GM10248 (cell line): ENCODE data around the gene GORASP2.

Source experiments
- CTCF ChIA-PET: fragments of 300-600 bp; sonication (Branson Sonifier 250); formaldehyde crosslinking; extraction: SDS; loops from one replicate; lab custom pipeline; 2021; ENCODE audit warnings: antibody characterized with exemption; lab: Yijun Ruan, JAX
- POLR2A ChIA-PET: fragments of 350-650 bp; sonication (Branson Sonifier 250); formaldehyde crosslinking; extraction: SDS; loops from one replicate; lab custom pipeline; 2020; ENCODE audit warnings: antibody characterized with exemption; lab: Yijun Ruan, JAX
- DNase-seq: peaks from one replicate; pipeline ENCODE4 v3.0.0; 2012; ENCODE audit errors: extremely low spot score
- TF ChIP-seq, protein P1 (sequence below): IDR thresholded peaks from 2 replicates; pipeline ENCODE4 v1.5.1; 2012; ENCODE audit warnings: mild to moderate bottlenecking, low read depth; ENCODE audit errors: extremely low read depth, missing control alignments, control extremely low read depth

GORASP2 gene

DNA sequence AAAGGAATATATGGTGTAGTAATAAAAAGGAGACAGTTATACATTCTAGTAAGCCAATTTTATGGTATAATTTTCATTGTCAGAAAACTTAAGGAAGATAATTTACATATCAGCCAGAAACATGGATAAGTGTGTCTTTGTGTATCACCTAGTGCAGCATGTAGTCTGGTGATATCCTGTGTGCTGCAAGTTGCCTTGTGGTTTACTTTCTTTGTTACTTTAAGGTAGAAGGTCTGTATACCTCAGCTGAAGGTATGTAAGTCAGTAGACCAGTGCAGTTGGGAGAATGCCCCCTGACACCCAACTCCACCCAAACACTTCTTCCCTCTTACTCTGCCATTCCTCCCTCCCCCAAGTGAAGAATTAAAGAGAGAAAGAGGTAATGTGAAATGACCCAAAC lies 11.0 kb downstream of the GORASP2 start:
- CTCF ChIA-PET: interaction anchor here (1.0 to 5.2 kb wide), 4 partner anchors 9 to 33 kb away, joined by 3 to 59 read pairs (median 4); partner anchors contain the start of gene GORASP2
- no peak for DNase-seq
- POLR2A ChIA-PET: no interaction called here
- TF ChIP-seq, protein P1, sequence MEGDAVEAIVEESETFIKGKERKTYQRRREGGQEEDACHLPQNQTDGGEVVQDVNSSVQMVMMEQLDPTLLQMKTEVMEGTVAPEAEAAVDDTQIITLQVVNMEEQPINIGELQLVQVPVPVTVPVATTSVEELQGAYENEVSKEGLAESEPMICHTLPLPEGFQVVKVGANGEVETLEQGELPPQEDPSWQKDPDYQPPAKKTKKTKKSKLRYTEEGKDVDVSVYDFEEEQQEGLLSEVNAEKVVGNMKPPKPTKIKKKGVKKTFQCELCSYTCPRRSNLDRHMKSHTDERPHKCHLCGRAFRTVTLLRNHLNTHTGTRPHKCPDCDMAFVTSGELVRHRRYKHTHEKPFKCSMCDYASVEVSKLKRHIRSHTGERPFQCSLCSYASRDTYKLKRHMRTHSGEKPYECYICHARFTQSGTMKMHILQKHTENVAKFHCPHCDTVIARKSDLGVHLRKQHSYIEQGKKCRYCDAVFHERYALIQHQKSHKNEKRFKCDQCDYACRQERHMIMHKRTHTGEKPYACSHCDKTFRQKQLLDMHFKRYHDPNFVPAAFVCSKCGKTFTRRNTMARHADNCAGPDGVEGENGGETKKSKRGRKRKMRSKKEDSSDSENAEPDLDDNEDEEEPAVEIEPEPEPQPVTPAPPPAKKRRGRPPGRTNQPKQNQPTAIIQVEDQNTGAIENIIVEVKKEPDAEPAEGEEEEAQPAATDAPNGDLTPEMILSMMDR: no peak

GRCh38 chr2:170942615-170943014 lies 13.6 kb downstream of the GORASP2 start:
- ChIA-PET CTCF (interaction anchor here (1.0 kb wide), 2 partner anchors 13 to 687 kb away, joined by 3 to 6 read pairs; partner anchors contain the start of gene GORASP2), POLR2A (interaction anchor here (0.5 kb wide), 1 partner anchor 547 kb away, joined by 4 read pairs; no protein-coding TSS in a partner anchor)
- TF ChIP-seq, protein P1: no peak
- DNase-seq: no peak

- ChIA-PET CTCF (interaction anchor here (0.6 to 1.3 kb wide), 4 partner anchors 9 to 686 kb away, joined by 3 to 6 read pairs (median 3); partner anchors contain the start of gene GORASP2), POLR2A (interaction anchor here (0.5 kb wide), 1 partner anchor 547 kb away, joined by 4 read pairs; no protein-coding TSS in a partner anchor)
- TF ChIP-seq, protein P1: no peak
- no peak for DNase-seq
Measured at GRCh38 chr2:170943041-170943440, 14.0 kb downstream of the GORASP2 start.

DNA sequence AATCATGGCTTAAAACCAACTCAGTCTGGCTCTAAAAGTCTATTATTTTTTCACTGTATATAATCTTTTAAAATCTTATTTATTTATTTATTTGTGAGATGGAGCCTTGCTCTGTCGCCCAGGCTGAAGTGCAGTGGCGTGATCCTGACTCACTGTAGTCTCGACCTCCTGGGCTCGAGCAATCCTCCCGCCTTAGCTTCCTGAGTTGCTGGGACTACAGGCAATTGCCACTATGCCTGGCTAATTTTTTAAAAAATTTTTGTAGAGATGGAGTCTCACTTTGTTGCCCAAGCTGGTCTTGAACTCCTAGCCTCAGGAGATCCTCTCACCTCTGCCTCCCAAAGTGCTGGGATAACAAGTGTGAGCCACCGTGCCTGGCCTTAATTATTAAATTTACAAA lies 14.5 kb downstream of the GORASP2 start:
- CTCF ChIA-PET: interaction anchor here (0.6 to 1.3 kb wide), 4 partner anchors 9 to 686 kb away, joined by 3 to 6 read pairs (median 3); partner anchors contain the start of gene GORASP2

GRCh38 chr2:170944545-170944944 lies 15.5 kb downstream of the GORASP2 start:
- TF ChIP-seq, protein P1: no peak
- no peak for DNase-seq
- ChIA-PET CTCF (interaction anchor here (1.1 to 2.7 kb wide), 6 partner anchors 8 to 30 kb away, joined by 3 to 18 read pairs (median 4); partner anchors contain the start of gene GORASP2), POLR2A (no interaction called here)

More for the DNA sequence above, 14.5 kb downstream of the GORASP2 start:
- POLR2A ChIA-PET: no interaction called here
- TF ChIP-seq, protein P1: no peak
- no peak for DNase-seq

- ChIA-PET POLR2A (no interaction called here), CTCF (interaction anchor here (1.3 to 2.5 kb wide), 4 partner anchors 9 to 23 kb away, joined by 3 to 12 read pairs (median 8); no protein-coding TSS in a partner anchor)
- DNase-seq: no peak
- TF ChIP-seq, protein P1: no peak
Measured at GRCh38 chr2:170949415-170949814, 20.4 kb downstream of the GORASP2 start.
